Stimulated activated CD4-positive, alpha-beta T cell treated with anti-CD3 and anti-CD28 coated beads, Interleukin-4, amount 100 ng/mL, for 4 hours (primary cell): ENCODE measurements around the gene FBRSL1.
"Not testable (repeated sequence)": the region's sequence is repeated elsewhere in the genome, so short reads cannot be mapped to it uniquely, and the experiment has no call there.

ENCODE experiments used
- DNase-seq, 2 experiments: peaks; one replicate each; pipeline ENCODE4 v3.0.0-alpha.2; 2020

Gene FBRSL1

DNA sequence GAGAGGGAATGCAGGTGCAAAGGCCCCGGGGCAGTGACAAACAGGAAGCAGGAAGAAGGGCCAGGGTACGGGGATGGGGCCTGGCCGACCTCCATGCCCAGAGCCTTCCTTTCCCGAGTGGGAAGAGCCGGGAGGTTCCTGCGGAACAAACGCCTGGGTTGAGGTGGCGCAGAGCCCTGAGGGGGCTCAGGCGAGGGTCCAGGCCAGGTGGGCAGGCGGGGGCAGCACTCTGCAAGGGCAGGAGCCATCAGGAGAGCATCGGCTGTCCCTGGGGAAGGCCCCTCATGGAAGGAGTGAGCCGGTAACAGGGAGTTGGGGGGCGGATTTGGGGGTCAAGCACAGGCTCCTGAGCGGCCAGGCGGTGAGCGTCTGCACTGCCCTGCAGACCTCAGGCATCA lies 18.1 kb upstream of the FBRSL1 start:
- DNase-seq: no peak

DNA sequence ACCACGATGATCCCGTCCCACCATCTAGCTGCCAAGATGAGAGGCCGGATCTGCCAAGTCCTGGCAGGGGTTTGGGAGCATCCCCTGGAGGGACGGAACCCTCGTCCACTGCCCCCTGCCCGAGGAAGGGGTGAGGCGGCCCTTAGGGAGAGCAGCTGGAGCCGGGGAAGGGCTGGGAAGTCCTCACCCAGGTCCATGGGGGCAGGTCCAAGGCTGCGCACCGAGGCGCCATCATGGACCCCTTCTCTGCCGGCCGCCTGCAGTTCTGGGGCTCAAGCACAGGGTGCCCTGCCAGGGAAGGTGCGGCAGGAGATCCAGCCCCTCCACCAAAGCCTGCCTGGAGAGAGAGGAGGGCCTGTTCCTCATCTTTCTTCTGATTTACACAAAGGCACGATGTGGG lies 17.6 kb upstream of the FBRSL1 start:
- no peak for DNase-seq

DNA sequence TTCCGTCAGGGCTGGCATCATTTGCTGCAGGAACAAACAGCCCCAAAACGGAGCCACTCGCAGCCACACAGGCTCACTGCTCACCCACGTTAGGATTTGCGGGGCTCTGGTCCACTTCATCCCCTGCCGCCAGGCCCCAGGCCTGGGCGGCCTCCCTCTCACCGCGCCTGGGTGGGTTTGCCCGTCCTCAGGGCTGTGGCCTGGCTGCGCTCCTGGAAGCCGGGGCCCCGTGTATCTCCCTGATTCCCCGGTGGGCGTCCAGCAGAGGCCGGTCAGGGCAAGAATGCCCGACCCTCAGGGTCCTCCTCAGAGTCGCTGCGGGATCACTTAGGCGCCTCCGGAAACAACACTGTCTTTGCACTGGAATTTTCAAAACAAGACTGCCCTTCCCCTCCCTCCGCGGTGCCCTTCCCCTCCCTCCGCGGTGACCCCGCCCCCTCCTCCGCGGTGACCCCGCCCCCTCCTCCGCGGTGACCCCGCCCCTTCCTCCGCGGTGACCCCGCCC lies 15.7 kb upstream of the FBRSL1 start:
- no peak for DNase-seq

DNA sequence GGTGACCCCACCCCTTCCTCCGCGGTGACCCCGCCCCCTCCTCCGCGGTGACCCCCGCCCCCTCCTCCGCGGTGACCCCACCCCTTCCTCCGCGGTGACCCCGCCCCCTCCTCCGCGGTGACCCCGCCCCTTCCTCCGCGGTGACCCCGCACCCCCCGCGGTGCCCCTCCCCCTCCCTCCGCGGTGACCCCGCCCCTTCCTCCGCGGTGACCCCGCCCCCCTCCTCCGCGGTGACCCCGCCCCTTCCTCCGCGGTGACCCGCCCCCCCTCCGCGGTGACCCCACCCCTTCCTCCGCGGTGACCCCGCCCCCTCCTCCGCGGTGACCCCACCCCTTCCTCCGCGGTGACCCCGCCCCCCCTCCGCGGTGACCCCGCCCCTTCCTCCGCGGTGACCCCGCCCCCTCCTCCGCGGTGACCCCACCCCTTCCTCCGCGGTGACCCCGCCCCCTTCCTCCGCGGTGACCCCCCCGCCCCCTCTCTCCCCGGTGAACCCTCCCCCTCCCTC lies 15.1 kb upstream of the FBRSL1 start:
- not testable (repeated sequence) for DNase-seq

DNA sequence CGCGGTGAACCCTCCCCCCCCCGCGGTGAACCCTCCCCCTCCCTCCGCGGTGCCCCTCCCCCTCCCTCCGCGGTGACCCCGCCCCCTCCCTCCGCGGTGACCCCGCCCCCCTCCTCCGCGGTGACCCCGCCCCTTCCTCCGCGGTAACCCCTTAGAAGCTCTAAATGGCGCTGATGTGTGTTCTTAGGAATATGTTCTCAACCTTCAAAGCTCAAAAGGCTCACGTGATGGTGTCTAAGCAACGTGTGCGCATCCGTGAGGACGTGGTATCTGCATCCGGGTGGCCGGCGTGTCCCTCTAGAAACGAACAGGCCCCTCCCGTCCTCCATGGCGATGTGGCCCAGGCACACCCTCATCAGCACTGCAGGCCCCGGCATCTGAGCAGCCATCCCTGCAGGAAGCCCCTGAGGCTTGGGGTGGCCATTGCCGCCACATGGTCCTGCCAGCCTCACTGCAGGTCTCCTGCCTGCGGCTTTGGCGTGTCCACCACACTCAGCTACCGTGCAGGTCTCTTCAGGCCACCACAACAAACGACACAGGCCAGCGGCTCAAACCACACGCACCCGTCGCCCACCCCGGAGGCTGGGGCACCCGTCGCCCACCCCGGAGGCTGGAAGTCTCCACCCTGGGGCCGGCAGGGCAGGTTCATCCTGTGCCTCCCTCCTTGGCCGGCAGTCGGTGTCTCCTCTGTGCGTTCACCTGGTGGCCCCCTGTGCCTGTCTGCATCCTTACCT lies 14.5 kb upstream of the FBRSL1 start:
- no peak for DNase-seq

DNA sequence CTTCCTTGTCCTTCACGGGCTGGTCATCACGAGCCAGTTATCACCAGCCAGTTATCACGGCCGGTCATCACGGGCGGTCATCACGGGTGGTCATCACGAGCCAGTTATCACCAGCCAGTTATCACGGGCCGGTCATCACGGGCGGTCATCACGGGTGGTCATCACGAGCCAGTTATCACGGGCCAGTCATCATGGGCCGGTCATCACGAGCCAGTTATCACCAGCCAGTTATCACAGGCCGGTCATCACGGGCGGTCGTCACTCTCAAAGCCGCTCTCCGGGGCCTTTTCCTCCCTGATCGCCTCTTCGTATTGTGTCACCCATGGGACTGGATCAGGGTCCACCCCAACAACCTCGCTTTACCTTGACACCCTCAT lies 13.9 kb upstream of the FBRSL1 start:
- DNase-seq: no peak

DNA sequence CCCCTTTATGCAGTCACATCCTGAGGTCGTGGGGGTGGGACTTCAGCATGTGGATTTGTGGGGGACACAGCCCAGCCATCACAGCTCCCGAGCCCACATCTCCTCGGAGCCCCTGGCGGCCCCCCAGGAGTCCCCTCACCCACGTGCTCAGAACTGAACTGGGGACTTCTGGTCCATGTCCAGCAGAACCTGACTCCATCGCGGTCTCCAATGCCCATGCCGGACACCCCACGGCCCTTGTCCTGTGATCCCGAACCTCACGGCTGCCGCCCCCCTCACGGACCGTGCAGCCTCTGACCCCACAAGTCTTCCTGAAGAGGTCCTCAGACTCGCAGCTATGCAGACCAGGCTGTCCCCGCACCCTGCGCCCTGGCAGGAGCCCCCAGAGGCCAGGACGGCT lies 13.5 kb upstream of the FBRSL1 start:
- DNase-seq: no peak

DNA sequence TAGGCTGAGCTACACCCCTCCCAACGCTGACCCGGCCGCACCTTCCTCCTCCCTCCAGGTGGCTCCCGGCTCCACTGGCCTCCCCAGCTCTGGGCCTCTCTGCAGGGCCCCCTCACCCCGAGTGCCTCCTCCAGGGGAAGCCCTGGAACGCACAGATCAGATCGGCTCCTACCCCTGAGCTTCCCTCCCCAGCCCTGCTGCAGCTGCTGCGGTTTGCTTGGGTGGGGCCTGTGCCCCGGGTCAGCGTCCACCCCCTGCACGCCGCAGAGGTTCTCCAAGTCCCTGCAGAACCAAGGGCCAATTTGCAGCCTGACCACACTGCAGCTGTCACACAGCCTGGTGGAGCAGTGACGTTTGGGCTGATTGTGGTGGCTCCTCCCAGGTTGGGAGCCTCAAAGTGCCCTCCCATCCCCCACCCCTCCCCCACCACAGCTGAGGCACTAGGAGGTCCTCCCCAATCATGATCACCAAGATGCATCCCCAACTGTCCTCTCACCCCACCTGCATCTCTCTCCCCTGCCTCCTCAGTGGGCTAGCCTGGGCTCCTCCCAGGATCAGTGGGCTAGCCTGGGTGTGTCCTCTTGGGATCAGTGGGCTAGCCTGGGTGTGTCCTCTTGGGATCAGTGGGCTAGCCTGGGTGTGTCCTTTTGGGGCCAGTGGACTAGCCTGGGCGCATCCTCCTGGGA lies 12.8 kb upstream of the FBRSL1 start:
- no peak for DNase-seq

DNA sequence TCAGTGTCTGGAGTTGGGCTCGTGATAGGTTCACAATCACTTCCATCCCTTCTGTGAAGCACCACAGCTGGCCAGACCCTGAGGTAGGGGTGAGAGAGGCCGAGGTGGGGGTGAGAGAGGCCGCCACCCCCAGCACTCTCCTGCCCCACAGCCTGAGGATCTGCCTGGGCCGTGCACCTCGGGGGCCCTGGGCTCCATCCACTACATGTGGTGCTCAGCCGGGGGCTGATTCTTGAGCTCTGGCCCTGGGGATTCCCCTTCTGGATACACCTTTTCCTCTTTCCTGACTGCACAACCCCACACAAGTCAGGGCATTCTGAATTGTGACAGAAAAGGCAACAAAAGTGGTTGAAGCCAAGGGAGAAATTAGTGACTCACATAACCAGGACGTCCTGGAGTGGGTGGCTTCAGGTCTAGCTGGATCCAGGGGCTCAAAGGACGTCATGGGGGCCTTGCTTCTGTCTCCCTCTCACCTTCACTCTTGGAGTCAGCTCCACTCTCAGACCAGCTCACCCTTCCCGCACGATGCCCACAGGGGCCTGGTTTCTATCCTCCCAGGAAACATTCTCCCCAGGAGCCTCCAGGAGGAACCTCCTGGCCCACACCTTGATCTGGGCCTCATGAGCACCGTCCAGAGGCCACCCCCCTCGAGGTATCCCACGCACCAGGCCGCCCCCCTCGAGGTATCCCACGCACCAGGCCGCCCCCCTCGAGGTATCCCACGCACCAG lies 12.1 kb upstream of the FBRSL1 start:
- DNase-seq: no peak

DNA sequence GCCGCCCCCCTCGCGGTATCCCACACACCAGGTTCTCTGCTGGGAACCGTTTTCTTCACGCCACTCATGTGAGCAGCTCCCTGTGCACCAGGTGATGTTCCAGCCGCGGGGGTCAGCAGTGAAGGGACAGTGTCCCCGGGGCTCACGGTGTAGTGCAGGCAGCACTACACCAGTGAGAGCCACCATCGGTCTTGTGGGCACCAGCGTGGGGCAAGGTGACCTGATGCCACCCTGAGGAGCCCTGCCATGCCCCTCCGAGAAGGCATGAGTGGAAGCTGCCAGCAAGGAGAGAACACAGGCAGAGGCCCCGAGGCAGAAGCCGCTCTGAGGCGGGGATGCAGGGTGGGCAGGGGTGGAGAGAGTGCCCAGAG lies 11.5 kb upstream of the FBRSL1 start:
- DNase-seq: no peak

DNA sequence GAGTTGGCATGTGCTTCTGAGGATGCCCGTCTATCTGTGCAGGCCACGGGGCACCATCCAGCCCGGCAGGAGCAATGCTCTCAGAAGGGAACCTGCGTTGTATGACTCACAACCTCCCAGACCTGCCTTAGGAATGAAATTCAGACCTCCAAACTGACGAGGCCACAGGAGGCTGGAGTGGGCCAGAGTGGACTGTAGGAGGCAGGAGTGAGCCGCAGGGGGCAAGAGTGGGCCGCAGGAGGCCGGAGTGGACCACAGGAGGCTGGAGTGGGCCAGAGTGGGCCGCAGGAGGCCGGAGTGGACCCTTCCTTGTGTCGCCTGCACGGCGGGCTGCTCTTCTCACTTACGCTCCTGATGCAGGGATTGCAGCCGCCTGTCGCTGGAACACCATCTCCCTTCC lies 11.1 kb upstream of the FBRSL1 start:
- DNase-seq: no peak

DNA sequence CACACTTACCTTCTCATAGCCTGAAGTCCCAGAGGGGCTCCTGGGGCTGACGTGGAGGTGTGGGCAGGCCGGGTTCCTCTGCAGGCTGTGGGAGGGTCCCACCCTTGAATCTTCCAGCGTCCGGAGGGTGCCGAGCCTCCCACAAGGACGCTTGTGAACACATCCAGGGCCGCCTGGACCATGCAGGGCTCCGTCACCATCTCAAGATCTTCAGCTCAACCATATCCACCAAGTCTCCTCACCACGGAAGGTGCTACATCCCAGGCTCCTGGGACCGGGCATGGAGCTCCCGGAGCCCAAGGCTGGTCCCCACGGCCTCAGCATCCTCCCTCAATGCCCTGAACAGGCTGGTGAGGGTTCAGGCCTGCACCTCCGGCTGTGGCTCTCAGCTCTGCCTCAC lies 10.7 kb upstream of the FBRSL1 start:
- no peak for DNase-seq

DNA sequence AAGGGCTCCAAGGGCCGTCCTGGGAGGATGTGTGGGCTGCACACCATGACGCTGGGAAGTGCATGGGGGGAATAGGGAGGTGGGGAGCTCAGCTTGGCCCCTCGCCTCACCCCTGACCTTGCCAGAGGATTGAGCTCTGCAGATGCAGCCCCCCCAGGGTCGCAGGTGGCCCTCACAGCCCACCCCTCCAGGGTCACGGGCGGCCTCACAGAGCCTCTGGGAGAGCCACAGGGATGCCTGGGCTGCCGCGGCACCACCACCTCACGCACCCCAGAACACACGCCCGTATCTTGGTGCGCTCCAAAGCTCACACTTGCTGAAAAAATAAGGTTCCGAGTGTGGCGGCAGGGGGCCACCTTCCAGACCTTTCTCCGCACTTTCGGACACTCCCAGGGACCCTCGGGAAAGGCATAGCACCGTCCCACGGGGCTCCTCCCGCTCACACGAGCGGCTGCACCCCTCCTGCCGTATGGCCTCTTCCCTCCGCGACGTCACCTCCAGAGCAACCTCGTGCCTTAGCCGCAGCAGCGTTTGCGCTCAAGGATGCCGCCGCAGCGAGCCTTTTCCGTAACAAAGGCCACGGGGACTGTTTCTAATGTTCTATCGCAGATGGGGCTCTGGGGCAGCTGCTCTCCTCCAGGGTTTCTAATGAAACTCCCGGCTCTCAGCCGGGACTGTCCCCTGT lies 9.9 kb upstream of the FBRSL1 start:
- no peak for DNase-seq

DNA sequence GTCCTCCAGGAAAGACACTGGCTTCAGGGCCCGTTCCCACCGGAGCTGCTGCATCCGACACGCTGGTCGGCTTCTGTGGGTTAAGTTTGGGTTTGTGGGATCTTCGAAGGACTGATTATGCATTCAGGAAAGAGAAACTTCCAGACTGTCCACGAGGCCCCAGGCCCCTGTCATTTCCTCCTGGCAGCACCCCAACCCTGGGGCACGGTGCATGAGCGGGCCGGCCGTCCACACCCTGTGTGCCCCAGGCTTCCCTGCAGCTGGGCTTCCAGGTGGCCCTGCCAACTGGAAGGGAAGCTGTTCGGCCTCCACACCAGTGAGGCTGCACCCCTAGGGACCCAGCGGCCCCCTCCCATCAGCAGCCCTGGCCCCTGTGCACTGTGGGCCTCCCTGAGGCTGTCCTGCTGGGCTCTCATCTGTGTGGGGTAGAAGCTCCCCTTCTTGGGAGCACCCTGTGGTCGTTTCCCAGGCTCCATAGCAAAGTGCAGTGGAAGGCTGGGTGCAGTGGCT lies 9.3 kb upstream of the FBRSL1 start:
- DNase-seq: no peak

DNA sequence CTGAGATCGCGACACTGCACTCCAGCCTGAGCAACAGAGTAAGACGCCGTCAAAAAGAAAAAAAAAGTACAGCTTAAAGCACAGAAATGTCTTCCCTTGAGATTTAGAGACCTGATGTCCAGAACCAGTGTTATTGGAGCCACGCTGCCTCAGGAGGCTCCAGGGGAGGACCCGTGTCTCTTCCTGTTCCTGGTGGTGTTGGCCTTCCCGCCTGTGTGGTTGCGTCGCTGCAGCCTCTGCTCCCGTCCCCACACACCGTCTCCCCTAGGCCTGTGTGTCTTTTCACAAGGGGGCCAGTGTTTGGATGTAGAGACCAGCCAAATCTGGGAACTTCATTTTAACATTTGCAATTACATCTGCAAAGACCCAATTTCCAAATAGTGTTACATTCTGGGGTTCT lies 8.6 kb upstream of the FBRSL1 start:
- no peak for DNase-seq

DNA sequence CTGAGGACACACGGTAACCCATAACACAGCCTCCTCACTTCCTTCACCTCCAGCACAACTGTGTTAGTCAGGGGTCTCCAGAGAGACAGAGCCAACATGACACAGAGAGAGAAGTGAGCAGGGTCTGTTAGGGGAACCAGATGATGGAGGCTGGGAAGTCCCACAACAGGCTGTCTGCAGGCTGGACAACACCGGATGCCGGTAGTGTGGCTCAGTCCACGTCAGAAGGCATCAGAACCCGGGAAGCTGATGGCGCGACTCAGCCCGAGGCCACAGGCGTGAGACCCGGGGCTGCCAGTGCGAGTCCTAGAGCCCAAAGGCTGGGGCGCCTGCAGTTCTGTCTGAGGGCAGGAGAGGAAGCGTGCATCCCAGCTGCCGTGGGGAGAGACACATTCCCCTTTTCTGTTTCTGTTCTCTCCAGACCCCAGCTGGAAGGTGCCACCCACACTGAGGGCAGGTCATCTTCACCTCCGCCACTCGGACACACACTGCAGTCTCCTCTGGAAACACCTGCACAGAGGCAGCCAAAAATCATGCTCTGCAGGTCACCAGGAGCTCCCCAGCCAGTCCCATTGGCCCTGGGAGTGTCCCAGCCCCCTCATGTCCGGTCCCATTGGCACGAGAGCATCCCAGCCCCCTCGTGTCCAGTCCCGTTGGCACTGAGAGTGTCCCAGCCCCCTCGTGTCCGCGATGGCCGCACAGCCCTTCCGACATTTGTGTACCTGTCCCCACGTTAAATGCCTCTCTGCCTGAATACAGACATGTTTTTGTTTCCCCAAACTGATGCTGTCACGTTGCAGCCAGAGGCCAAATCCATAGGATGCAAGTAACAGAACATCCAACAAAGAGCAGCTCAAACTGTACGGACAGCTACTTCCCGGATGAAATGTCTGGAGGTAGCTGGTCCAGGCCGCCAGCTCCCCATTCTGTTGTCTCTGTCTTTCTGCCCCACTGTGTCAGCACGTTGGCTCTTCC lies 7.9 kb upstream of the FBRSL1 start:
- DNase-seq: no peak

DNA sequence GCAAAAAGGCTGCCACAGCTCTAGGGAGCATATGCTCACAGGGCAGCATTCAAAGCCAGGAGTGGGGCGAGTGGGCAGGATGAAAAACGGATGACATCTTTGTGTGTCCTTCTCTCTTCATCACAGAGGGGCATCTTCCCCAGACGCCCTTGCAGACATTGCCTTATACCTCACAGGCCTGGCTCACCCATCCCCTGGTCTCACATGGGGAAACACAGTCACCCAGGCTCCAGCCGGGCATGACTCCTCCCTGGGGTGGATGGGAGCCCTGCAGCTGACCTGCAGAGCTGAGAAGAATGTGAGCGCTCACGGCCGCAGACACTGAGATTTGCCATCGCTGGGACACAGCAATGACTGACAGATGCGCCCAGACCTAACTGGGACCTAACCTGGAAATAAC lies 7.2 kb upstream of the FBRSL1 start:
- DNase-seq: no peak

DNA sequence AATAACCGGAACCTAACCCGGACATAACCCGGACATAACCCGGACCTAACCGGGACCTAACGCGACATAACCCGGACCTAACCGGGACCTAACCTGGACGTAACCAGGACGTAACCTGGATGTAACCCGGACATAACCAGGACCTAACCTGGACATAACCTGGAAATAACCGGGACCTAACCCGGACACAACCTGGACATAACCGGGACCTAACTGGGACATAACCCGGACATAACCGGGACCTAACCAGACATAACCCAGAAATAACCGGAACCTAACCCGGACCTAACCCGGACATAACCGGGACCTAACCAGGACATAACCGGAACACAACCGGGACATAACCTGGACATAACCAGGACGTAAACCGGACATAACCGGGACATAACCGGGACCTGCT lies 6.7 kb upstream of the FBRSL1 start:
- DNase-seq: no peak

DNA sequence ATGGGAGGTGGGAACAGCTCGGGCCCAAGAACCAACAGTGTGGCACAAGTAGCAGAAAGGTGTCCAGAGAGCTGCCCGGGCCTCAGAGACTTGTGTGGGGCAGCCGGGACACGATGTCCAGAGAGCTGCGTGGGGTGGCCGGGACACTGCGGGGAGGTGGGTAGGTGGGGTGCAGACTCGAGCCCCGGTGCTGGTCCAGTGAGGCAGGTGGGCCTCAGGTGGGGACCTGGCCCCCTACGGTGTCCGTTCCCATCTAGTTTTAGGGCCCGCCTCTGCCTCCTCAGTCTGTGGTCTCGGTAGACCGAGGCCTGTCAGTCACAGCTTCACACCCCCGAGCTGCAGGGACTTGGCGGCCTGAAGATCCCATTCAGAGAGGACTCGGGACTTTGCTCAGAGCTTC lies 6.3 kb upstream of the FBRSL1 start:
- DNase-seq: no peak

DNA sequence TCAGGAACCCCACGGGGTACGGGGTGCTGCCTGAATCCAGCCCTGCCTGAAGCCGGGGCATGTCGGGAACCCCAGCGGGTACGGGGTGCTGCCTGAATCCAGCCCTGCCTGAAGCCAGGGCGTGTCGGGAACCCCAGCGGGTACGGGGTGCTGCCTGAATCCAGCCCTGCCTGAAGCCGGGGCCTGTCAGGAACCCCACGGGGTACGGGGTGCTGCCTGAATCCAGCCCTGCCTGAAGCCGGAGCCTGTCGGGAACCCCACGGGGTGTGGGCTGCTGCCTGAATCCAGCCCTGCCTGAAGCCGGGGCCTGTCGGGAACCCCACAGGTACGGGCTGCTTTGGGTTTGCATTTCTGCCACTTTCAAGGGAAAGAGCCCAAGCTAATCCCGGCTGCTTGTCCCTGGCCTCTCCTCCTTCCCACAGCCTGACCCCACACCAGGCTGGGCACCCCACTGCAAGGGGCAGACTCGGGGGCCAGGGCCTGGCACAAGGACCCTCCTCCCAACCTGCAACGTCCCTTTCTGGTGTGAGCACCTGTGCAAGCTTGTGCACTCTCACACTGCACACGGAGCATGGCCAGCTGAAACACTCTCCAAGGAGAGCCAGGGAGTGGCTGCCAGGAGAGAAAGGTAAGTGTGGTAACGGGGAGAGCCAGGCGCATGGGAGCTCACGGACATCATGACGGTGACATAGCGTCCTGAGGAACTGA lies 5.6 kb upstream of the FBRSL1 start:
- no peak for DNase-seq

DNA sequence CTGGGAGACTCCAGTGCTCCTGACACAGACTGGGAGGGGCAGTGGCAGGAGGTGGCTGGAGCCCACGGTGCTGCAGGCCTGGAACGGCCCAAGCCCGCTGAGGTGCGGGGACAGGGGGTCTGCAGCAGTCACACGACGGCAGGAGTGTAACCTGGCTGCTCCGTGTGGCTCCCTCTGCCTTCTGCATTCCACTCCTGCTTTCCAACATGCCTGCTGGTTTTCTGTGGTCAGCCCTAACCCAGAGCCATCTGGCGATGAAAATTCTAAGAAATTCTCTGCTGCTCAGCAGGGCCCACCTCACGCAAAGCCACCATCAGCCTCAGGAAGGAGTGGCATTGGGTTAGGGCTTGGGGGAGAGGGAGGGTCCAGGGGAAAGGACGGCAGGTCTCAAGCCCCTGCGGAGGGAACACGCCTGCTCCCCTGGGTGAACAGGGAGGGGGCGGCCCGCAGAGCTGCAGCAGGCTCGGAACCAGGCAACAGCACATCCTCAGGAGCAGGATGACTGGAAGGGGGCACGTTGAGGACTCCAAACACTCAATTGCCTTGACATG lies 5.0 kb upstream of the FBRSL1 start:
- no peak for DNase-seq
